ENCODE data around the gene THADA. TPM values are rescaled to one million over a fixed set of nuclear protein-coding genes. Genes with fewer than 3 reads are reported as not detected.

THADA gene
- total RNA-seq, 1 donor from 2014 or later = 28.3 TPM

- Mint-ChIP-seq H3K4me3 (ENCODE audit: unreplicated experiment) (no peak overlapping the region), H3K27me3 (ENCODE audit: unreplicated experiment) (no peaks in the 10 kb centered on the region), H3K9me3 (ENCODE audit: unreplicated experiment) (no peaks in the 10 kb centered on the region), H3K4me1 (ENCODE audit: unreplicated experiment) (peaks cover 6% of the 10 kb centered on the region), H3K36me3 (ENCODE audit: unreplicated experiment) (peaks cover 30% of the 10 kb centered on the region), H3K27ac (ENCODE audit: unreplicated experiment) (no peak overlapping the region)
- TF ChIP-seq, protein P1, sequence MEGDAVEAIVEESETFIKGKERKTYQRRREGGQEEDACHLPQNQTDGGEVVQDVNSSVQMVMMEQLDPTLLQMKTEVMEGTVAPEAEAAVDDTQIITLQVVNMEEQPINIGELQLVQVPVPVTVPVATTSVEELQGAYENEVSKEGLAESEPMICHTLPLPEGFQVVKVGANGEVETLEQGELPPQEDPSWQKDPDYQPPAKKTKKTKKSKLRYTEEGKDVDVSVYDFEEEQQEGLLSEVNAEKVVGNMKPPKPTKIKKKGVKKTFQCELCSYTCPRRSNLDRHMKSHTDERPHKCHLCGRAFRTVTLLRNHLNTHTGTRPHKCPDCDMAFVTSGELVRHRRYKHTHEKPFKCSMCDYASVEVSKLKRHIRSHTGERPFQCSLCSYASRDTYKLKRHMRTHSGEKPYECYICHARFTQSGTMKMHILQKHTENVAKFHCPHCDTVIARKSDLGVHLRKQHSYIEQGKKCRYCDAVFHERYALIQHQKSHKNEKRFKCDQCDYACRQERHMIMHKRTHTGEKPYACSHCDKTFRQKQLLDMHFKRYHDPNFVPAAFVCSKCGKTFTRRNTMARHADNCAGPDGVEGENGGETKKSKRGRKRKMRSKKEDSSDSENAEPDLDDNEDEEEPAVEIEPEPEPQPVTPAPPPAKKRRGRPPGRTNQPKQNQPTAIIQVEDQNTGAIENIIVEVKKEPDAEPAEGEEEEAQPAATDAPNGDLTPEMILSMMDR (IDR thresholded peaks at IDR 0.05) = no peak
- DNase-seq (ENCODE audit: extremely low spot score, unreplicated experiment) = no peak
Measured at GRCh38 chr2:43509886-43510285, 86.0 kb downstream of the THADA start.

DNA sequence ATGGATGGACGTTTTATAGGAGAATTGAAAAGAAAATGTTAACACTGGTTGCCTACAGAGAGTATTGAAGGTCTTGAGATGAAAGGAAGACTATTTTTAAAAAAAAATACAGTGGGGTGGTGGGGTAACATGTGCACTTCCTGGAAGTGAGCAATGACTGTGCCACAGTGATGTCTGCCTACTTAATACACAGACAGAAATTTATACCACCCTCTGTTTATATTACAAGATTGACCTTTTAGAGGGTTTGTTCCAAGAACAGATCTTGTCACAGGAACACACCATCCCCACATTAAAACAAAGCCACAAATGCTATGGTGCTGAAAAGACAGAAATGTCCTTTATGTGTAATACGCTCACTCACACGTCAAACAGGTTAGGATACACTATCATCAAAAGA, 87.6 kb downstream of the THADA start:
- TF ChIP-seq, protein P1 (IDR thresholded peaks at IDR 0.05) = no peak
- H3K9me3 Mint-ChIP-seq (ENCODE audit: unreplicated experiment) = no peaks in the 10 kb centered on the region
- no peaks in the 10 kb centered on the region for H3K27me3 Mint-ChIP-seq (ENCODE audit: unreplicated experiment)
- no peak for DNase-seq (ENCODE audit: extremely low spot score, unreplicated experiment)
- H3K4me3 Mint-ChIP-seq (ENCODE audit: unreplicated experiment) = no peak overlapping the region
- no peak overlapping the region for H3K27ac Mint-ChIP-seq (ENCODE audit: unreplicated experiment)
- H3K4me1 Mint-ChIP-seq (ENCODE audit: unreplicated experiment) = peaks cover 3% of the 10 kb centered on the region
- peaks cover 33% of the 10 kb centered on the region for H3K36me3 Mint-ChIP-seq (ENCODE audit: unreplicated experiment)

GRCh38 chr2:43507137-43507536, 88.7 kb downstream of the THADA start:
- TF ChIP-seq, protein P1 (IDR thresholded peaks at IDR 0.05) = no peak
- no peaks in the 10 kb centered on the region for H3K4me1 Mint-ChIP-seq (ENCODE audit: unreplicated experiment)
- DNase-seq (ENCODE audit: extremely low spot score, unreplicated experiment) = no peak
- no peaks in the 10 kb centered on the region for H3K9me3 Mint-ChIP-seq (ENCODE audit: unreplicated experiment)
- no peak overlapping the region for H3K4me3 Mint-ChIP-seq (ENCODE audit: unreplicated experiment)
- no peak overlapping the region for H3K27ac Mint-ChIP-seq (ENCODE audit: unreplicated experiment)
- H3K27me3 Mint-ChIP-seq (ENCODE audit: unreplicated experiment) = no peaks in the 10 kb centered on the region
- peaks cover 27% of the 10 kb centered on the region for H3K36me3 Mint-ChIP-seq (ENCODE audit: unreplicated experiment)

- no peak overlapping the region for H3K4me3 Mint-ChIP-seq (ENCODE audit: unreplicated experiment)
- no peak for DNase-seq (ENCODE audit: extremely low spot score, unreplicated experiment)
- no peaks in the 10 kb centered on the region for H3K9me3 Mint-ChIP-seq (ENCODE audit: unreplicated experiment)
- H3K36me3 Mint-ChIP-seq (ENCODE audit: unreplicated experiment) = peaks cover 20% of the 10 kb centered on the region
- no peak overlapping the region for H3K27ac Mint-ChIP-seq (ENCODE audit: unreplicated experiment)
- H3K4me1 Mint-ChIP-seq (ENCODE audit: unreplicated experiment) = no peaks in the 10 kb centered on the region
- H3K27me3 Mint-ChIP-seq (ENCODE audit: unreplicated experiment) = no peaks in the 10 kb centered on the region
- TF ChIP-seq, protein P1 (IDR thresholded peaks at IDR 0.05) = no peak
Measured at GRCh38 chr2:43495727-43496126, 100.1 kb downstream of the THADA start.

GRCh38 chr2:43493954-43494353, 101.9 kb downstream of the THADA start:
- H3K4me1 Mint-ChIP-seq (ENCODE audit: unreplicated experiment) = no peaks in the 10 kb centered on the region
- no peak overlapping the region for H3K4me3 Mint-ChIP-seq (ENCODE audit: unreplicated experiment)
- DNase-seq (ENCODE audit: extremely low spot score, unreplicated experiment) = no peak
- TF ChIP-seq, protein P1 (IDR thresholded peaks at IDR 0.05) = no peak
- H3K36me3 Mint-ChIP-seq (ENCODE audit: unreplicated experiment) = peaks cover 22% of the 10 kb centered on the region
- no peak overlapping the region for H3K27ac Mint-ChIP-seq (ENCODE audit: unreplicated experiment)
- H3K27me3 Mint-ChIP-seq (ENCODE audit: unreplicated experiment) = no peaks in the 10 kb centered on the region
- H3K9me3 Mint-ChIP-seq (ENCODE audit: unreplicated experiment) = no peaks in the 10 kb centered on the region

Measured in osteocyte (in vitro differentiated cells).